GM18526 (cell line): ENCODE measurements around the gene CD79B.

ENCODE experiments used
- POLR2A ChIP-seq: IDR thresholded peaks from 3 replicates; pipeline ENCODE4 v1.6.1; 2011; ENCODE audit not compliant: insufficient read length; ENCODE audit errors: extremely low read depth

The CD79B gene

GRCh38 chr17:63960430-63960829 lies 28.3 kb upstream of the CD79B start:
- no peak for TF ChIP-seq POLR2A

- TF ChIP-seq POLR2A, result no peak
Observed at GRCh38 chr17:63960006-63960405, 27.9 kb upstream of the CD79B start.

GRCh38 chr17:63956296-63956920 lies 24.3 kb upstream of the CD79B start:
- no peak for TF ChIP-seq POLR2A

GRCh38 chr17:63955791-63956190 lies 23.7 kb upstream of the CD79B start:
- no peak for TF ChIP-seq POLR2A

GRCh38 chr17:63955232-63955631 lies 23.1 kb upstream of the CD79B start:
- no peak for TF ChIP-seq POLR2A

GRCh38 chr17:63954402-63955063 lies 22.4 kb upstream of the CD79B start:
- TF ChIP-seq POLR2A, result no peak

- no peak for TF ChIP-seq POLR2A
Observed at GRCh38 chr17:63950940-63951907, 19.1 kb upstream of the CD79B start.

GRCh38 chr17:63949576-63950250 lies 17.6 kb upstream of the CD79B start:
- no peak for TF ChIP-seq POLR2A

- no peak for TF ChIP-seq POLR2A
Observed at GRCh38 chr17:63948521-63948920, 16.4 kb upstream of the CD79B start.

- no peak for TF ChIP-seq POLR2A
Observed at GRCh38 chr17:63947711-63948330, 15.7 kb upstream of the CD79B start.

GRCh38 chr17:63946440-63947363 lies 14.6 kb upstream of the CD79B start:
- no peak for TF ChIP-seq POLR2A

GRCh38 chr17:63945784-63946439 lies 13.8 kb upstream of the CD79B start:
- no peak for TF ChIP-seq POLR2A
